CD8-positive, alpha-beta memory T cell (primary cell): ENCODE data around the gene PDE3B. TPM values are rescaled to one million over a fixed set of nuclear protein-coding genes. Genes with fewer than 3 reads are reported as not detected.
"Not testable (repeated sequence)": the region's sequence is repeated elsewhere in the genome, so short reads cannot be mapped to it uniquely, and the experiment has no call there.

ENCODE experiments used
- CTCF ChIA-PET: fragments of 350-600 bp; sonication (Branson Sonifier 250); formaldehyde crosslinking; loops from one replicate; lab custom pipeline; 2021; ENCODE audit warnings: antibody characterized with exemption; lab: Charles Lee
- POLR2A ChIA-PET: fragments of 350-600 bp; sonication (Branson Sonifier 250); formaldehyde crosslinking; loops from one replicate; lab custom pipeline; 2021; ENCODE audit warnings: antibody characterized with exemption; lab: Charles Lee
- DNase-seq, 5 donors: peaks; one replicate each; pipeline versions ENCODE4 v3.0.0 to v3.0.0-alpha.2; 2020 to 2022; ENCODE audit warnings: mixed read lengths in 1 of 5
- H3K27ac ChIP-seq: one replicate; pipeline ENCODE4 v1.7.0; 2013; ENCODE audit warnings: low read depth, mild to moderate bottlenecking, low read length, moderate library complexity
- H3K27me3 ChIP-seq: 2 replicates; pipeline ENCODE4 v1.7.0; 2013; ENCODE audit warnings: low read length, mild to moderate bottlenecking; ENCODE audit not compliant: insufficient read depth, poor library complexity, severe bottlenecking
- H3K36me3 ChIP-seq: 2 replicates; pipeline ENCODE4 v1.7.0; 2013; ENCODE audit warnings: mild to moderate bottlenecking, low read length, moderate library complexity; ENCODE audit not compliant: insufficient read depth
- H3K4me1 ChIP-seq: 2 replicates; pipeline ENCODE4 v1.7.0; 2013; ENCODE audit warnings: mild to moderate bottlenecking, low read length, moderate library complexity; ENCODE audit not compliant: insufficient read depth
- H3K4me3 ChIP-seq: 2 replicates; pipeline ENCODE4 v1.7.0; 2013; ENCODE audit warnings: mild to moderate bottlenecking, low read length
- H3K9me3 ChIP-seq: 2 replicates; pipeline ENCODE4 v1.7.0; 2013; ENCODE audit warnings: mild to moderate bottlenecking, low read length
- H3K27ac Mint-ChIP-seq, 8 donors: one replicate each; pipeline ENCODE4 v1.8.0; 2020 to 2021; ENCODE audit warnings: mixed read lengths in 8 of 8, mild to moderate bottlenecking in 6 of 8, inconsistent platforms in 3 of 8, moderate library complexity in 3 of 8
- H3K27me3 Mint-ChIP-seq, 2 donors: one replicate each; pipeline ENCODE4 v1.8.0; 2020 to 2021; ENCODE audit warnings: mixed read lengths in 2 of 2, mild to moderate bottlenecking in 1 of 2, moderate library complexity in 1 of 2
- H3K36me3 Mint-ChIP-seq, 3 donors: one replicate each; pipeline ENCODE4 v1.8.0; 2020 to 2021; ENCODE audit warnings: mixed read lengths in 3 of 3, inconsistent platforms in 1 of 3, mild to moderate bottlenecking in 1 of 3
- H3K4me1 Mint-ChIP-seq, 3 donors: one replicate each; pipeline ENCODE4 v1.8.0; 2020 to 2021; ENCODE audit warnings: mixed read lengths in 3 of 3, inconsistent platforms in 1 of 3, mild to moderate bottlenecking in 1 of 3
- H3K4me3 Mint-ChIP-seq, 7 donors: one replicate each; pipeline ENCODE4 v1.8.0; 2020 to 2021; ENCODE audit warnings: mixed read lengths in 7 of 7, mild to moderate bottlenecking in 6 of 7, moderate library complexity in 4 of 7, inconsistent platforms in 2 of 7
- H3K9me3 Mint-ChIP-seq, 5 donors: one replicate each; pipeline ENCODE4 v1.8.0; 2020 to 2022; ENCODE audit warnings: mixed read lengths in 5 of 5, mild to moderate bottlenecking in 3 of 5, moderate library complexity in 2 of 5, inconsistent platforms in 1 of 5
- polyA plus RNA-seq: library from polyadenylated mRNA; unstranded; fragments of 300-500 nt; fragmentation: Illumina TruSeq; gene quantifications from one replicate; pipeline ENCODE4 v1.2.3, GENCODE V29; 2021
- total RNA-seq, 2 experiments: library from RNA; stranded (reverse); gene quantifications; one replicate each; pipeline ENCODE4 v1.2.3, GENCODE V29; 2021

The PDE3B gene
- total and polyA plus RNA-seq, 3 experiments from 2014 or later: 39.8 to 47.2 (median 47.0) TPM

GRCh38 chr11:14626650-14627049 lies 17.0 kb upstream of the PDE3B start:
- peaks cover 36 to 60% (median 49%) of the 10 kb centered on the region in 3 donors for H3K4me1 Mint-ChIP-seq

GRCh38 chr11:14633506-14634224 lies 9.9 kb upstream of the PDE3B start:
- H3K27me3 ChIP-seq, H3K9me3 ChIP-seq, H3K9me3 Mint-ChIP-seq, H3K27ac ChIP-seq, H3K27me3 Mint-ChIP-seq, H3K4me3 ChIP-seq, H3K36me3 ChIP-seq, POLR2A ChIA-PET: not testable (repeated sequence)
- peak overlapping the region; percentile 48 to 94 (median 79) for H3K27ac Mint-ChIP-seq
- H3K4me1 Mint-ChIP-seq: peaks cover 43 to 53% (median 52%) of the 10 kb centered on the region in 3 donors
- DNase-seq: peak; percentile 7 to 80 (median 70)
- H3K4me3 Mint-ChIP-seq: peak overlapping the region; percentile 55 to 81 (median 72)
- CTCF ChIA-PET: interaction anchor here (1.0 to 1.2 kb wide), 2 partner anchors 11 to 55 kb away, joined by 5 to 6 read pairs; no protein-coding TSS in a partner anchor
- H3K4me1 ChIP-seq: peaks cover 41% of the 10 kb centered on the region
- H3K36me3 Mint-ChIP-seq: peaks cover 2 to 10% (median 9%) of the 10 kb centered on the region in 3 donors

More at GRCh38 chr11:14626650-14627049, 17.0 kb upstream of the PDE3B start:
- Mint-ChIP-seq H3K27ac (peak overlapping the region in 7 of 8 donors; percentile 34 to 78 (median 51)), H3K27me3 (no peaks in the 10 kb centered on the region), H3K4me3 (peak overlapping the region in 1 of 7 donors; percentile 6), H3K36me3 (peaks cover 4 to 5% (median 5%) of the 10 kb centered on the region in 3 donors), H3K9me3 (peaks cover 0 to 6% (median 3%) of the 10 kb centered on the region in 5 donors)
- no peak for DNase-seq
- no peak overlapping the region for H3K4me3 ChIP-seq
- H3K9me3 ChIP-seq: no peaks in the 10 kb centered on the region
- POLR2A ChIA-PET: no interaction called here
- no peak overlapping the region for H3K27ac ChIP-seq
- H3K27me3 ChIP-seq: no peaks in the 10 kb centered on the region
- H3K36me3 ChIP-seq: no peaks in the 10 kb centered on the region
- CTCF ChIA-PET: interaction anchor here (1.2 kb wide), 2 partner anchors 278 to 281 kb away, joined by 3 to 4 read pairs; no protein-coding TSS in a partner anchor
- peaks cover 26% of the 10 kb centered on the region for H3K4me1 ChIP-seq

GRCh38 chr11:14634813-14635212 lies 8.8 kb upstream of the PDE3B start:
- POLR2A ChIA-PET: interaction anchor here (2.3 kb wide), 1 partner anchor 10 kb away, joined by 20 read pairs; the partner anchor contains the start of gene PDE3B
- peaks cover 46% of the 10 kb centered on the region for H3K4me1 ChIP-seq
- peaks cover 2 to 10% (median 9%) of the 10 kb centered on the region in 3 donors for H3K36me3 Mint-ChIP-seq
- H3K27ac ChIP-seq: no peak overlapping the region
- CTCF ChIA-PET: interaction anchor here (1.2 to 1.3 kb wide), 2 partner anchors 15 to 56 kb away, joined by 3 to 5 read pairs; no protein-coding TSS in a partner anchor
- H3K4me3 ChIP-seq: no peak overlapping the region
- no peaks in the 10 kb centered on the region for H3K27me3 ChIP-seq
- H3K36me3 ChIP-seq: no peaks in the 10 kb centered on the region
- no peaks in the 10 kb centered on the region for H3K9me3 ChIP-seq
- DNase-seq: no peak
- peak overlapping the region; percentile 4 to 80 (median 14) for H3K4me3 Mint-ChIP-seq
- H3K4me1 Mint-ChIP-seq: peaks cover 50 to 61% (median 60%) of the 10 kb centered on the region in 3 donors
- no peaks in the 10 kb centered on the region for H3K27me3 Mint-ChIP-seq
- H3K27ac Mint-ChIP-seq: peak overlapping the region; percentile 29 to 86 (median 68)
- peaks cover 0 to 6% (median 3%) of the 10 kb centered on the region in 5 donors for H3K9me3 Mint-ChIP-seq

- no peaks in the 10 kb centered on the region for H3K36me3 ChIP-seq
- Mint-ChIP-seq H3K4me1 (peaks cover 56 to 68% (median 67%) of the 10 kb centered on the region in 3 donors), H3K27me3 (no peaks in the 10 kb centered on the region), H3K4me3 (peak overlapping the region in 5 of 7 donors; percentile 2 to 70 (median 20)), H3K36me3 (peaks cover 4 to 10% (median 9%) of the 10 kb centered on the region in 3 donors), H3K27ac (peak overlapping the region; percentile 1 to 90 (median 76)), H3K9me3 (peaks cover 0 to 6% (median 3%) of the 10 kb centered on the region in 5 donors)
- H3K4me3 ChIP-seq: no peak overlapping the region
- no peak overlapping the region for H3K27ac ChIP-seq
- no peak for DNase-seq
- H3K27me3 ChIP-seq: no peaks in the 10 kb centered on the region
- H3K4me1 ChIP-seq: peaks cover 49% of the 10 kb centered on the region
- POLR2A ChIA-PET: interaction anchor here (0.5 to 2.3 kb wide), 4 partner anchors 9 to 502 kb away, joined by 3 to 20 read pairs (median 4); partner anchors contain the start of genes PDE3B and PSMA1
- no peaks in the 10 kb centered on the region for H3K9me3 ChIP-seq
- CTCF ChIA-PET: interaction anchor here (1.1 to 1.8 kb wide), 4 partner anchors 9 to 130 kb away, joined by 3 to 11 read pairs (median 4); no protein-coding TSS in a partner anchor
Measured at GRCh38 chr11:14635546-14635945, 8.1 kb upstream of the PDE3B start.

- Histone ChIP-seq H3K27me3 (no peaks in the 10 kb centered on the region), H3K4me1 (peaks cover 53% of the 10 kb centered on the region), H3K4me3 (no peak overlapping the region), H3K36me3 (no peaks in the 10 kb centered on the region), H3K9me3 (no peaks in the 10 kb centered on the region), H3K27ac (no peak overlapping the region)
- POLR2A ChIA-PET: interaction anchor here (0.5 to 2.3 kb wide), 4 partner anchors 8 to 503 kb away, joined by 3 to 20 read pairs (median 4); partner anchors contain the start of genes PDE3B and PSMA1
- peak in 2 of 5 donors; percentile 30 to 31 for DNase-seq
- H3K36me3 Mint-ChIP-seq: peaks cover 3 to 10% (median 5%) of the 10 kb centered on the region in 3 donors
- H3K9me3 Mint-ChIP-seq: peaks cover 0 to 4% (median 1%) of the 10 kb centered on the region in 5 donors
- peaks cover 62 to 74% (median 71%) of the 10 kb centered on the region in 3 donors for H3K4me1 Mint-ChIP-seq
- peak overlapping the region; percentile 12 to 46 (median 20) for H3K4me3 Mint-ChIP-seq
- no peaks in the 10 kb centered on the region for H3K27me3 Mint-ChIP-seq
- H3K27ac Mint-ChIP-seq: peak overlapping the region; percentile 1 to 83 (median 62)
- CTCF ChIA-PET: interaction anchor here (0.9 to 1.8 kb wide), 8 partner anchors 8 to 272 kb away, joined by 3 to 11 read pairs (median 3); no protein-coding TSS in a partner anchor
Measured at GRCh38 chr11:14636119-14636518, 7.5 kb upstream of the PDE3B start.

- Mint-ChIP-seq H3K4me1 (peaks cover 79 to 92% (median 90%) of the 10 kb centered on the region in 3 donors), H3K36me3 (peaks cover 2 to 18% (median 3%) of the 10 kb centered on the region in 3 donors), H3K27me3 (no peaks in the 10 kb centered on the region), H3K4me3 (no peak overlapping the region), H3K27ac (no peak overlapping the region), H3K9me3 (no peaks in the 10 kb centered on the region)
- no peaks in the 10 kb centered on the region for H3K9me3 ChIP-seq
- ChIA-PET POLR2A (interaction anchor here (0.5 kb wide), 1 partner anchor 59 kb away, joined by 10 read pairs; no protein-coding TSS in a partner anchor), CTCF (interaction anchor here (0.6 to 1.2 kb wide), 3 partner anchors 74 to 117 kb away, joined by 3 to 4 read pairs (median 3); partner anchors contain the start of gene PSMA1)
- no peaks in the 10 kb centered on the region for H3K27me3 ChIP-seq
- no peak for DNase-seq
- no peak overlapping the region for H3K4me3 ChIP-seq
- no peaks in the 10 kb centered on the region for H3K36me3 ChIP-seq
- H3K4me1 ChIP-seq: peaks cover 71% of the 10 kb centered on the region
- H3K27ac ChIP-seq: no peak overlapping the region
Measured at GRCh38 chr11:14637868-14638409, 5.7 kb upstream of the PDE3B start.

GRCh38 chr11:14638561-14638960 lies 5.0 kb upstream of the PDE3B start:
- H3K4me1 ChIP-seq: peaks cover 72% of the 10 kb centered on the region
- H3K9me3 Mint-ChIP-seq: no peaks in the 10 kb centered on the region
- POLR2A ChIA-PET: interaction anchor here (0.5 kb wide), 1 partner anchor 60 kb away, joined by 10 read pairs; no protein-coding TSS in a partner anchor
- no peaks in the 10 kb centered on the region for H3K36me3 ChIP-seq
- peak overlapping the region in 3 of 8 donors; percentile 31 to 72 (median 40) for H3K27ac Mint-ChIP-seq
- CTCF ChIA-PET: interaction anchor here (1.2 kb wide), 1 partner anchor 99 kb away, joined by 4 read pairs; no protein-coding TSS in a partner anchor
- DNase-seq: peak in 1 of 5 donors; percentile 37
- H3K9me3 ChIP-seq: no peaks in the 10 kb centered on the region
- no peak overlapping the region for H3K27ac ChIP-seq
- H3K27me3 Mint-ChIP-seq: no peaks in the 10 kb centered on the region
- H3K4me1 Mint-ChIP-seq: peaks cover 77 to 91% (median 89%) of the 10 kb centered on the region in 3 donors
- no peaks in the 10 kb centered on the region for H3K27me3 ChIP-seq
- H3K4me3 ChIP-seq: no peak overlapping the region
- H3K36me3 Mint-ChIP-seq: peaks cover 2 to 19% (median 3%) of the 10 kb centered on the region in 3 donors
- H3K4me3 Mint-ChIP-seq: peak overlapping the region in 3 of 7 donors; percentile 2 to 56 (median 54)
